ENCODE results near the gene JAKMIP2.
"Not testable (repeated sequence)": the region's sequence is repeated elsewhere in the genome, so short reads cannot be mapped to it uniquely, and the experiment has no call there.

The JAKMIP2 gene

GRCh38 chr5:147558826-147559225 lies 223.7 kb downstream of the JAKMIP2 start:
- no peak for DNase-seq (ENCODE audit: low read depth, low spot score)

GRCh38 chr5:147557876-147558745 lies 224.4 kb downstream of the JAKMIP2 start:
- DNase-seq (ENCODE audit: low read depth, low spot score) = no peak

GRCh38 chr5:147555176-147555575 lies 227.4 kb downstream of the JAKMIP2 start:
- DNase-seq (ENCODE audit: low read depth, low spot score) = no peak

- DNase-seq (ENCODE audit: low read depth, low spot score) = no peak
These were observed 228.2 kb downstream of the JAKMIP2 start for GRCh38 chr5:147554261-147554817.

GRCh38 chr5:147553817-147554216 lies 228.7 kb downstream of the JAKMIP2 start:
- DNase-seq (ENCODE audit: low read depth, low spot score) = not testable (repeated sequence)

- DNase-seq (ENCODE audit: low read depth, low spot score) = no peak
These were observed 229.6 kb downstream of the JAKMIP2 start for GRCh38 chr5:147552897-147553296.

- no peak for DNase-seq (ENCODE audit: low read depth, low spot score)
These were observed 230.9 kb downstream of the JAKMIP2 start for GRCh38 chr5:147551677-147552076.

- DNase-seq (ENCODE audit: low read depth, low spot score) = no peak
These were observed 234.8 kb downstream of the JAKMIP2 start for GRCh38 chr5:147547730-147548129.

- DNase-seq (ENCODE audit: low read depth, low spot score) = no peak
These were observed 238.0 kb downstream of the JAKMIP2 start for GRCh38 chr5:147544556-147544955.

GRCh38 chr5:147539053-147539452 lies 243.5 kb downstream of the JAKMIP2 start:
- DNase-seq (ENCODE audit: low read depth, low spot score) = no peak

GRCh38 chr5:147538236-147538635 lies 244.3 kb downstream of the JAKMIP2 start:
- no peak for DNase-seq (ENCODE audit: low read depth, low spot score)
